NCI-H2081 (cell line): Measurements from ENCODE around the gene GABPB2.

Experiments
- DNase-seq, 2 experiments: peaks; one replicate each; lab custom pipeline; 2025; lab: John Stamatoyannopoulos, UW

Gene GABPB2

DNA sequence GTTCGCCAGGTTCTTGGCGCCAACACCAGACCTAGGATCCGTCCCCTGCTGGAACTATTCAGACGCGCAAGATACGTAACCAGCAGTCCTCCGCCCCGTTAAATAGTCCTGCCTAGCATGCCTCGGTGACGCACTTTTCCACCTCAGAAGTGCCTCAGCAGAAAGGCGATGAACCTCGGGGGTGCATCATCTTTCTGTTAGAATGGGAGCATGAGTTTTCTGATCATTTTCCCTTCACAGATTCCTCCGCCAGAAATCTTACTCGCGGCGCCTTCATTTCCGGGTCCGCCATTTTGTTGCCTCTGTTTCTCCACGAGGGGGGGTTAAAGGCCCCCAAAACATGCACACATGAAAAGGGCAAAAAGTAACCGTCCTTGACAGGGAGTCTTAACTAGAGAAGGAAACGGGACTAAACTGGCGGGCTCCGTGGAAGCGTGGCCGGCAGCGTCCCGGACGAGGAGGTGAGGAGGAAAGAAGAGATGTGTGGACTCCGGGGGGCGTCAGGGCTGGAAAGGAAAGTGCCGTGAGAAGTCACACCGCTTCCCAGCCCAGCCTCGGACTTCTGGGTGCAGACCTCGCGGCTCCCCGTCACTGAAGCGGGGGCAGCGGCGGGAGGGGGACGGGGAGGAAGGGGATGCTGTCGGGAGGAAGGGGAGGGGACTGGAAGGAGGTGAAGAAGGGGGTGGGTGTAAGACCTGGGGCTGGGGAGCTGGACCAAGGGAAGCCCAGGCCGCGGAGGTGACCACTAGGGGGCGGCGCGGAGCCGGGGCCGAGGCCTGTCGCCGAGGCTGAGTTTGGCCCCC is at the start of gene GABPB2:
Gene GABPB2, plus strand, starts transcription at position 288 of the 803 bp plus-strand sequence. CDS start 17,429 bp downstream, outside the sequence.
- DNase-seq, result peak; percentile 93 to 96

DNA sequence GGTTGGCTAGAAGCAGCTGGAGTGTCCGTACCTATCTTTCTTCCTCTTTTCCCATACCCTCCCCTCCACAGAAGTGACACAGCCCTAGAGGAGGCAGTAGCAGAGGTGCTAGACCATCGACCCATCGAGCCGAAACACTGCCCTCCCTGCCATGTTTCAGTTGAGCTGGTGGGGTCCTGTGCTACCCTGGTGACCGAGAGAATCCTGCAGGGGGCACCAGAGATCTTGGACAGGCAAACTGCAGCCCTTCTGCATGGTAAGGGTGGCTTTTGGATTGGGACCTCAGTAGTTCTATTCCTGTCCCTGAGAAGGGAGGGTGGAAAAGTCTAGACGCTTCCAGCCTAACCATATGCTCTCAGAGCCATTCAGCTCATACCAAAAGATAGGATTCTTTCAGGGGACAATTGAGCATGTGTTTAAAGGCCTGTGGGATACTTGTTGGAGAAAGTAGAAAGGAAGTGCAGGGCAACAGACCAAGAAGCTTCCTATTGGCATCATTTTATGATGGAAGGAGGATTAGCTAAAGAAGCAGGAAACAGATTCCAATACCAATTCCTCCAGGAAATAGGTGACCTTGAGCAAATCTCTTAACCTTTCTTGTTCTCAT is 45.9 kb upstream of the GABPB2 start:
- DNase-seq, result peak; percentile 77 to 78

DNA sequence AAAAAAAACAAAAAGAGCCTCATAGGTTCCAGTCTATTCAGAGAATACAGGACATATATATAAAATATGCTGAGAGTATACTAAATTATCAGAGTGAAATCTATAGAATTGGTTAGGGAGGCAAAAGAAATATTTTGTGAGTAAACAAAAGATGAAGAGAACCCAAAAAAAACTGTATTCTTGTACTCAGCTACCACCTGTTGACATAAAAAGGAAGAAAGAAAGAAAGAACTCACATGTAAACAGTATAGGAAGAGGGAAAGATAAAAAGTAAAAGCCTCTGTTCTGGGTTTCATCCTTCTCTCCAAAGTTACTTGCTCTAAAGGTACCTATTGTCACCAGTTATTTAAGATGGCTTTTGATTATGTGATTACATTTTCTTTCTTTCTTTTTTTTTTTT is 44.1 kb upstream of the GABPB2 start:
- DNase-seq, result no peak

DNA sequence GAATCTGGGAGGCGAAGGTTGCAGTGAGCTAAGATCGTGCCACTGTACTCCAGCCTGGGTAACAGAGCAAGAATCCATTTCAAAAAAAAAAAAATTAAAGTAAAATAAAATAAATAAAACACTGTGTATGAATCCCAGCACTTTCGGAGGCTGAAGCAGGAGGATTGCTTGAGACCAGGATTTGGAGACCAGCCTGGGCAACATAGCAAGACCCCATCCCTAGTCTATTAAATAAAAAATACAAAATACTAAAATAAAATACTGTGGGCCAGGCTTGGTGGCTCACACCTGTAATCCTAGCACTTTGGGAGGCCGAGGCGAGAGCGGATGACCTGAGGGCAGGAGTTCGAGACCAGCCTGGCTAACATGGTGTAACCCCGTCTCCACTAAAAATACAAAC is 38.4 kb upstream of the GABPB2 start:
- DNase-seq, result no peak

DNA sequence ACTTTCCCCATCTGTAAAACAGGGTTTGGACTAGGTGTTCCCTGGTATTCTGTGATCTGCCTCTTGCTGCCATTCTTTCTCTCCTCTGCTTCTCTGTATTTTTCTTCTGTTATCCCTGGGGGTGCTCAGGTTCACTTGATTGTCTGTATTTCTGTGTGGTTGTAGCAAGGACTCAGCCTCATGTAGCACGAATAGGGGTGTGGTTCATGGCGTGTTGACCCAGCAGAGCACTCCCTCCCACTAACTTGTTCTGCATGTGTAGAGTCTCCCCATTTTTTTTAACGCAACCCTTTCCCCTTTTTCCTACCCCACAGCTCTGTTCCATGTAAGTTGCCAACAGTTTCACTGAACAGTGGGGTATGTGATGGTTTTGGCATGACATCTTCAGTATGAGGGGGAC is 35.4 kb upstream of the GABPB2 start:
- DNase-seq, result no peak

DNA sequence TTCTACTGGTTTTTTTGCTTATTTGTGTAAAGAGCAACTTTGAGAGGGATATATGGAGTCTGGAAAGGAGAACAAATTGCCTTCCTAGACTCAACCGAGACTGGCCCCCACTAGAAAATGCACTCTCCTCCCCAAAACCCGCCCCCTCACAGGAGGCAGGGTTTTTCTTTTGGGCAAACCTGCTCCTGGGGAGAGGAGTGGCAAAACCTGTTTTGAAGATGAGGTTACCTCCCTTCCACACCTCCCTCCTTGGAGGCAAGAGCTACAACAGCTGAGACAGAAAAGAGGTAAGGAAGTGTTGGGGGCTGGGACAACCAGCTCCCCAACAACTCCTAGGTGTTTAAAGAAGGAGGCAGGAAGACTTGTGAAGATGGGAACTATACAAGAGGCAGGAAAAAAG is 34.2 kb upstream of the GABPB2 start, which contains the start of gene BNIPL:
Gene BNIPL, plus strand, starts transcription at position 231 of the 400 bp plus-strand sequence. Its CDS starts 140 bp downstream, at position 371.
- no peak for DNase-seq

DNA sequence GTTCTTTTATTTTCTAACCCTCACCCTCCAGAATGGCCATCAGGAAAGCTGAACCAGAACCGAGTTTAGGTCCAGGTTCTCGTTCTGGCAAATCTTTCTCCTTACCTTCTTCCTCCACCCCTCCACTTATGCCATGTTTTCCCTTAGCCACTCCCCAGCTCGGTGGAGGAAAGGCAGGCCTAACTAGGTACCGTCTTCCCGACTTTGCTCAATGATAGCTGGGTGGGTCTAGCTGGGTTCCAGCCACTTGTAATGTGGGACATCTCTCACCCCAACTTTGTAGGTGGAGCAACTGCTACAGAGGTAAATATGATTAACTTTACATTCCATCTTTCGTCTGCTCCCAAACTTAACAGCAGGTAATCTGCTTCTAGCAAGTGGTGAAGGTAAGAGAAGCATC is 33.5 kb upstream of the GABPB2 start:
- DNase-seq, result no peak

DNA sequence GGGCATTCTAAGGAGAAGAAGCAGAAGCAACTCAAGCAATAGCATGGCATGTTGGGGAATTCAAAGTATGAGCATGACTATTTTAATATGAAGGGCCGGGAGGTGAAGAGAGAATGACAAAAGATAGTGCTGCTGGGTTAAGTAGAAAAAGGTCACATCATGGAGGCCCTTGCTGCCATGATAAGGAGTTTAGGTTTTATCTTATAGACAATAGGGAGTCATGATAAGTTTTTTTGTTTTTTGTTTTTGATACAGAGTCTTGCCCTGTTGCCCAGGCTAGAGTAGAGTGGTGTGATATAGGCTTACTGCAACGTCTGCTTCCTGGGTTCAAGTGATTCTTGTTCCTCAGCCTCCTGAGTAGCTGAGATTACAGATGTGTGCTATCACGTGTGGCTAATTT is 31.0 kb upstream of the GABPB2 start:
- no peak for DNase-seq

DNA sequence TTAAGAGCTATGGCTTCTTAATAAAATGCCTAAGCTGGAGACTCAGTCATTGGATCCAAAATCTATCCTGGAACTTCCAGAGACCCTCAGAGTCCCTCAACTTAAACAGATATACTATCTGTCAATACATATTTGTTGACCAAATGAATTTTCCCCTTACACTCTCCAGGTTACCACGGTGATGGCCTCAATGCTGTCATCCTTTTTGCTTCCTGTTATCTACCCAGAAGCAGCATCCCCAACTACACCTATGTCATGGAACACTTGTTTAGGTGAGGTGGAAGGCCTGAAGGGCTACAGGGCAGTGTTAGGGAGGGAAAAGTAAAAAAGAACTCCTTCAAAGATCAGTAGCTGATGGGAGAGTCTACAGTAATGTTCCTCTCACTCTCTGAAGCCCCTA is 27.4 kb upstream of the GABPB2 start:
- DNase-seq, result no peak

DNA sequence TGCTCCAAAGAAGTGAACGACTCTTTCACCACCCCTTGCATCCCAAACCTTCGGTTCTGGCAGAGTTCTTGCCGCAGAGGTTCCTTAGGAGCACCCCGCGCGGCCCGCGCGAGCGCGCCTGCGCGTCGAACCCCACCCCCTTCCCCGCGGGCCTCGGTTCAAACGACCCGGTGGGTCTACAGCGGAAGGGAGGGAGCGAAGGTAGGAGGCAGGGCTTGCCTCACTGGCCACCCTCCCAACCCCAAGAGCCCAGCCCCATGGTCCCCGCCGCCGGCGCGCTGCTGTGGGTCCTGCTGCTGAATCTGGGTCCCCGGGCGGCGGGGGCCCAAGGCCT is 23.0 kb upstream of the GABPB2 start, which contains the start of gene C1orf56:
Gene C1orf56, plus strand, starts transcription at position 161 of the 334 bp plus-strand sequence. Its CDS starts 97 bp downstream, at position 258.
- DNase-seq, result peak; percentile 81 to 87

DNA sequence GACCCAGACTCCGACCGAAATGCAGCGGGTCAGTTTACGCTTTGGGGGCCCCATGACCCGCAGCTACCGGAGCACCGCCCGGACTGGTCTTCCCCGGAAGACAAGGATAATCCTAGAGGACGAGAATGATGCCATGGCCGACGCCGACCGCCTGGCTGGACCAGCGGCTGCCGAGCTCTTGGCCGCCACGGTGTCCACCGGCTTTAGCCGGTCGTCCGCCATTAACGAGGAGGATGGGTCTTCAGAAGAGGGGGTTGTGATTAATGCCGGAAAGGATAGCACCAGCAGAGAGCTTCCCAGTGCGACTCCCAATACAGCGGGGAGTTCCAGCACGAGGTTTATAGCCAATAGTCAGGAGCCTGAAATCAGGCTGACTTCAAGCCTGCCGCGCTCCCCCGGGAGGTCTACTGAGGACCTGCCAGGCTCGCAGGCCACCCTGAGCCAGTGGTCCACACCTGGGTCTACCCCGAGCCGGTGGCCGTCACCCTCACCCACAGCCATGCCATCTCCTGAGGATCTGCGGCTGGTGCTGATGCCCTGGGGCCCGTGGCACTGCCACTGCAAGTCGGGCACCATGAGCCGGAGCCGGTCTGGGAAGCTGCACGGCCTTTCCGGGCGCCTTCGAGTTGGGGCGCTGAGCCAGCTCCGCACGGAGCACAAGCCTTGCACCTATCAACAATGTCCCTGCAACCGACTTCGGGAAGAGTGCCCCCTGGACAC is 22.5 kb upstream of the GABPB2 start:
- peak; percentile 75 for DNase-seq

DNA sequence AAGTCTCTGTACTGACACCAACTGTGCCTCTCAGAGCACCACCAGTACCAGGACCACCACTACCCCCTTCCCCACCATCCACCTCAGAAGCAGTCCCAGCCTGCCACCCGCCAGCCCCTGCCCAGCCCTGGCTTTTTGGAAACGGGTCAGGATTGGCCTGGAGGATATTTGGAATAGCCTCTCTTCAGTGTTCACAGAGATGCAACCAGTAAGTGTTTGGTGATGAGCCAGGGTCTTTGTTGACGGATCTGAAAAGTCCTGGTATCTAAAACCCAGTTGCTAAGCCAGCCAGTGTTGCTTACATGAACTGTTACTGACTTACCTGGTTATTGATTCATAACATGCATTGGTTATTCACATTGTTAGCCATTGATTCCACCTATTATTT is 21.9 kb upstream of the GABPB2 start:
- DNase-seq, result no peak

DNA sequence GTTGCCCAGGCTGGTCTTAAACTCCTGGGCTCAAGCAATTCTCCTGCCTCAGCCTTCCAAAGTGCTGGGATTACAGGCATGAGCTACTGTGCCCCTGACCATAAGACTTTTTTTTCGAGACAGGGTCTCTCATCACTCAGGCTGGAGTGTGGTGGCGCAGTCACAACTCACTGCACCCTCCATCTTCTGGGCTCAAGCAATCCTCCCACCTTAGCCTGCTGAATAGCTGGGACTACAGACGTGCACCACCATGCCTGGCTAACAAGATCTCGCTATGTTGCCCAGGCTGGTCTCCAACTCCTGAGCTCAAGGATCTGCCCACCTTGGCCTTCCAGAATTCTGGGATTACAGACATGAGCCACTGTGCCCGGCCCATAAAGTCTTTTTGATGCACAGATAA is 21.1 kb upstream of the GABPB2 start:
- no peak for DNase-seq

DNA sequence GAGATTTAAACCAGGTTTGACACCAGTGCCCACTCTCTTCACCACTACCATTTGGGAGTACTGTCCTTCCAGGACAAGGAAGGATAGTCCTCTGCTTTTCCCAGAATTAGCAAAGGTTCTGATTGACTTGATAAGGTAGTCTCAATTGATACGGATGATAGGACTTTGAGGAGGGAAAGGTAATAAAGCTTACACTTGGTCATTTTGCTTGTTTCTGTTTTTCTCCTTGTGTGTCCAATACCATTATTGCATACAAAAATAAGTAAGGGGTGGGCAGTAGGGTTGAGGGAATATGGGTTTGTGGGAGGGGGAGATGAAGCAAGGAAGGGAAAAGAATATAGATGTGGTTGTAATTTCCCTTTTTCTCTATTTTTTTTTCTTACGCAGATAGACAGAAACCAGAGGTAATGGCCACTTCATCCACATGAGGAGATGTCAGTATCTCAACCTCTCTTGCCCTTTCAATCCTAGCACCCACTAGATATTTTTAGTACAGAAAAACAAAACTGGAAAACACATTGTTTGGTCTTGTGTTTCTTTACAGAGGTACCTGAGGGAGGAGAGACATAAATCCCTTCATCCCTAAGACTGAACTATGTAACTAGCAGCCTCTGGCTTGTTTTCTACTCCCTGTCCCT is 20.4 kb upstream of the GABPB2 start:
- DNase-seq, result no peak

DNA sequence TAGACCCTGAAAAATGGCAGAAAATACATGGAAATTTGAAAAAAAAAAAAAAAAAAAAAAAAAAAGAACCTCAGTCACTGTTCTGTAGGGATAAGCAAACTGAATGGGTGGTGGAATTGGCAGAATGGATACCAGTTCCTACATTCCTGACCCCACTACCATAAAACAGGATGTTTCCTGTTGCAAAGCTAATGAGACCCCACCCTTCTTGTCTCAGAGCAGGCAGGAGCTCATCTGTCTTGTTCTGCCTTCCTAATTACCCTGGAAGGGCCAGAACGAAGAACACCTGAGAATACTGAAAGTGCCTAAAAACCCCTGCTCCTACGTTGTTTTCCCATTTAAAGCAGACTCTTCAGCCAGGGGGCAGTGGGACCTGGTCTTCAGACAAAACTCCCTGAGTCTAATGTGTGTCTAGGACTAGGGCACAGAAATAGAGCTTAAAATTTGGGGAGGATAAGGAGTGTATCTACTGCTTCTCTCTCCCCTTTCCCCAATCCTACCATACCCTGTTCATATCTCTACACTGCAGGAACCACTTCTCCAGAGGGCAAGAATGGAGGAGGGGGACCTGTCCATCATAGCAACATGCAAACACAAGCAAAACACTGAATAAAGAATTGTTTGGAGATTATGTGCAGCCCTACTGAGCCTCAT is 19.1 kb upstream of the GABPB2 start:
- DNase-seq, result no peak

DNA sequence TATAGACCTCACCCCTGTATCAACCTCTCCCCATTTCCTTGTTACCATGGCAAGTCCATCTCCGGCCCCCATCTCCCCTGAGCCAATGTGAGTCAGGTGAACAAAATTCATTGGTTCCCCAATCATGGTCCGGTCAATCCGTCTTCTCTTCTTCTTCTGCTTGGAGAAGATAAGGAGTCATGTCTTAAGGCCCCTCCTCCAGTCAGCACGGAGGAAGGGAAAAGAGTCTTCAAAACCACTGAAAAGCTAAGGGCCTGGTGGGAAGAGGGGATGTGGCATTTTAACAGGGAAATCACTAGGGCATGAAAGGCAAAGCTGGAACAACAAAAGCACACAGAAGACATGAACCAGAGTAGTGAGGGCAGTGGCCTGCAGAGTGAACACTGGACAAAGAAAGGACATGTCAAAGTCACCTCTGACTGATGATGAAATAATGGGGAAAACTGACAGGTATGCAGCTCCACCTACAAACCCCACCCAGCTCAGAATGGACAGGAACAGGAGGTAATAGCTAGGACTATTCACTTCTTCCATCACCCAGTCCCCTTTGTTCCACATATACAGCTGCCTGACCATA is 15.5 kb upstream of the GABPB2 start:
- DNase-seq, result no peak

DNA sequence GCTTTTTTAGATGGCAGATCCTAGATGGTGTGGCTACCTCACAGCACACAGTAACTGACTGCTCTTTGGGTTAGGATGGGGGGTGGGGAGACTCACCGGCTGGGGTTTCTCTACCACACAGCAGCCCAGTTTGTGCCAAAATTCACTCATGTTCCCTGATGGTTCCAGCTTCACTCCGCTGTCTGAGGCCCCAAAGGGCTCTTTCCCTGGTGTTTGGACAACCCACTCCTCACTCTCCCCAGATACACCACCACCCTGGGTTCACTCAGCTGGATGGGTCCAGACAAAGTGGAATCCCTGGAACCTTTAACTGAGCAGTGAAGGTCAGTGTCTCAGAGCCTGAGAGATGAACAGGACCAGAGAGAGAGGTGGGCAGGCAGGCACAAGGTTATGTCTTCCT is 15.0 kb upstream of the GABPB2 start:
- no peak for DNase-seq

DNA sequence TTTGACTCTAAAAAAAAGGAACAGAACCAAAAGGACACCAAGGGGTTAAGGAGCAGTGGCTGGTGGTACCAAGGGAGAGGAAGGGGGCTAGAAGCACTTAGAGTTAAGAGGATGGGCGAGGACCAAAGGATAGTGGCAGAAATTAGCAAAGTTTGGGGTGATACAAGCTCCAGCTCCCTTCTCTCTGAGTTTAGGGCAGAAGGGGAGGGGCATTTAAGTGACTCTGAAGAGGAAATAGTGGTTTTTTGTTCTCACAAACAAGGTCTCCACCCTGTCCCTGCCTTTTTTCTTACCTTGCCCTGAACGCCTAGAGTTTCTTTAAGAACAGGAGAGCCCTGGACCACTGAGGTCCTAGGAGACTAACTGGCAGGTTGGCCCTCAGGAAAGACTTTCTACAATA is 14.4 kb upstream of the GABPB2 start:
- DNase-seq, result no peak

DNA sequence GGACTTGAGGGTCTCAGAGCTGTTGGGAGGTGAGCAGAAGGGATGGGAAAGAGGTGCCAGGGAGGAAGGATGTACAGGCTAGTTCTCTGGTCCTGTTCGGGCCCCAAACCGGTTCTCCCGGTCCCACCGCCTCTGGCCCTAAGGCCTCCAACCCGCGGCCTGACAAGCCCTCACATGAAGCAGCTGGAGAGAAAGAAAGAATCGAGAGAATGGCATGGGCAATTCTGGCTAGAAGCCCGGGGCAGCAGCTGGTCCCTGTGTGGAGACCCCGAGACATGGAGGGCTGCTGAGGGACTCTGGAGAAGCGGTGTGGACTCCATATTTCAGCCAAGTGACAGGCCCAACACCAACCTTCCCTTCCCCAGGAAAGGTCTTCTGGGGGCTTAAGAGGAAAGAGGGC is 11.9 kb upstream of the GABPB2 start:
- peak; percentile 55 to 63 for DNase-seq

DNA sequence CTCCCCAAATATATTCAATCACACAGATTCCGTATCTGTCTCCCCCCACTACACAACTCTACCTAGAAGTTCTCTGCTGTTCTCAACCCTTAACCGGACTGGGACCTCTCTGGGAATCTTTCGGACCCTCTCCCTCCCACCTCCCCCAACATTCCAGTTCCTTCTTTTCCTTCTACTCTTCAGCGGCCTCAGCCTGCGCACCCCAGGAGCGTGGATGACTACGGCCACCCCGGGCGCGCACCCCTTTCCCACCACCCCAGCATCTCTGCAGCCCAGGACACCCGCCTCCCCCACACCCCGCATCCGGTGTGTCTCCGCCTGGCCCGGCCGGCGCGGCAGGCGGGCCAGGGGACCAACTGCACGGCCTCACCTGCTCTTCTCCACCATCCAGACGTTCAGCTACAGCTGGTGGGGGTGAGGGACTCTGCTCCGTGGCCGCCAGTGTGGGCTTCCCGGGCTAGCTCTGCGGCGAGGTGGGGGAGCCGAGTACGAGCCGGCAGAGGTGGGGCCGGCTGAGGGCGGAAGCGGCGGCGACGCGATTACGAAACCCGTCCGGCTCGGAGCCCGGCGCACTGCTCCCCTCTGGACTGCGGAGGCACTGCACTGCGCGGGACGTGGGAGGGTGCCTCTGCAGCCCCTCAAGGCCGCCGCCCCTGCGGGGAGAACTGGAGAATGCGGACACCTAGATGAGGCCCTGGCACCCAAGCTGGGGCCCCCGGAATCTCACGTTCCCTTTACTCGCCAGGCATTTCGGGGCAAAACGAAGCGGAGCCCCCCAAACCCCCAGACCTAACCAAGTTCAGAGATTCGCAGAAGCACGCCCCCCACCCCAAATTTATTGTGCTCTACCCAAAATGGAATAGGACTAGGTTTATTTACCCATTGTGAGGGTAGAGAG is 11.2 kb upstream of the GABPB2 start, which contains the start of gene CDC42SE1:
Gene CDC42SE1, minus strand, starts transcription at position 514 of the 898 bp plus-strand sequence. CDS start 3,892 bp downstream, outside the sequence.
- peak; percentile 92 to 93 for DNase-seq
